Skeletal muscle satellite cell (primary cell): Measurements from ENCODE around the gene NATD1.
A peak's percentile ranks its signal among the peaks of the same experiment; 100 is the strongest.

ENCODE experiments used
- H3K27me3 ChIP-seq: 2 replicates; pipeline ENCODE4 v1.7.0; 2013; ENCODE audit warnings: low read length; ENCODE audit not compliant: control insufficient read depth, insufficient read depth
- H3K36me3 ChIP-seq: 2 replicates; pipeline ENCODE4 v1.7.0; 2013; ENCODE audit warnings: mild to moderate bottlenecking, control low read depth, low read length; ENCODE audit not compliant: insufficient read depth
- H3K4me1 ChIP-seq: 2 replicates; pipeline ENCODE4 v1.7.0; 2013; ENCODE audit warnings: low read length; ENCODE audit not compliant: control insufficient read depth, insufficient read depth
- H3K4me2 ChIP-seq: 2 replicates; pipeline ENCODE4 v1.7.0; 2013; ENCODE audit warnings: mild to moderate bottlenecking, low read length
- H3K4me3 ChIP-seq: 2 replicates; pipeline ENCODE4 v1.7.0; 2013; ENCODE audit warnings: low read length
- H3K9ac ChIP-seq: 2 replicates; pipeline ENCODE4 v1.7.0; 2013; ENCODE audit warnings: mild to moderate bottlenecking, low read depth, low read length, moderate library complexity
- H3K9me3 ChIP-seq: replicated peaks from 2 replicates; pipeline ENCODE4 v1.7.0; 2013; ENCODE audit warnings: mild to moderate bottlenecking, control low read depth, low read length

The NATD1 gene

DNA sequence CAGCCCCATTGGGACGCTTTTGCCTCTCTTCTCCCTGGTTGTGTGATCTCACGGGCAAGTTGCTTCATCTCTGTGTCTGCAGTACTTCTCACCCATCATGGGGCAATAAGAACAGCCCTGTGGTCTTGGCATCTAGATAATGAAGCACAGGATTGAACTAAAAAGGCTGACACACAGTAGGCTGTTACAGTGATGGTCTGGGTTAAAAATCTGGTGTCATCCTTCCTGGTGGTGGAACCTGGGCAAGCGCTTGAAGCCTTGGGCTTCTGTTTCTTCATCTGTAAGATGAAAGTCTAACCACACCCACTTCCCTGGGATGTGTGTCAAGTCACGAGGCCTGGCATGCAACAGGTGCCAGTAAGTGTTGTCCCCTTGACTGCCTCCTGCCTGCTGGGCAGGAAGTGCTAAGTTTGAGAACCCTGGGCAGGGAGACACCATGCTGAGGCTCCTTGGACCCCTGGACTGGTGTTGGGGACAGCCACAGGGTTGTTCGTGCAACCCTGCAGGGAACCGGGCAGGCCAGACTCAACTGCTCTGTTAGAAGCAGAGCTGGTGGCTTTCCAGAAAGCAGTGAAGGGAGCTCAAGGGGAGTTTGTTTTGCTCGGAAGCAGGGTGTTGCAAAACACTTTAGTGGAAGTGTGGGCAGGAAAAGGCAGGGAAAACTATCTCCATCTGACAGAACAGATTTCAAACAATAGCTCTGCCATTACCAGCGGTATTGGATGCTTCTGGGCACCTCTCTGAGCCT lies 25.4 kb upstream of the NATD1 start:
- no peak overlapping the region for H3K4me3 ChIP-seq
- H3K4me2 ChIP-seq, result no peak overlapping the region
- H3K36me3 ChIP-seq, result no peaks in the 10 kb centered on the region
- no peaks in the 10 kb centered on the region for H3K27me3 ChIP-seq
- no peak overlapping the region for H3K9ac ChIP-seq
- H3K4me1 ChIP-seq, result peaks cover 34% of the 10 kb centered on the region
- no peaks in the 10 kb centered on the region for H3K9me3 ChIP-seq

DNA sequence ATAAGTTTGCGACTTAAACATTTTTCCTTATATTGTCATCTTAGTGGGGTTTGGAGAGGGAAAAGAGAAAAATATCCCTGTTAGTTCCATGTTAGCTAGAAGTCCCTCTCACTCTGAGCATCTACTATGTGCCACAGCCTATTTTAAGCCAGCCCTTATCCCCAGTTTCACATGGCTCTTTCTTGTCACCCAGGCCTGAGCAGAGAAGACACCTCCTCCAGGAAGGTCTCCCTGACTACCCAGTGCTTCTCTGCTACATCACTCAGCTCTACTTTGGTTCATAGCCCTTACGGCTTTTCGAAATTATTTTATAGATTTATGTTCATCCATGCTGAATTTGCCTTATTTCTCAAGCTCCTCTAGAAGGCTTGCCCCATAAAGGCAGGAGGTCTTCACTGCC lies 24.1 kb upstream of the NATD1 start:
- Histone ChIP-seq H3K4me3 (no peak overlapping the region), H3K9me3 (no peaks in the 10 kb centered on the region), H3K36me3 (no peaks in the 10 kb centered on the region), H3K9ac (no peak overlapping the region), H3K27me3 (no peaks in the 10 kb centered on the region), H3K4me2 (no peak overlapping the region), H3K4me1 (peaks cover 22% of the 10 kb centered on the region)

- H3K9ac ChIP-seq, result peak overlapping the region; percentile 66
- peaks cover 15% of the 10 kb centered on the region for H3K4me1 ChIP-seq
These were observed 23.0 kb upstream of the NATD1 start for GRCh38 chr17:21276264-21276588.

GRCh38 chr17:21275579-21276263 lies 22.5 kb upstream of the NATD1 start:
- H3K4me1 ChIP-seq, result peaks cover 15% of the 10 kb centered on the region
- peak overlapping the region; percentile 74 for H3K4me3 ChIP-seq
- H3K4me2 ChIP-seq, result peak overlapping the region; percentile 98
- H3K9ac ChIP-seq, result peak overlapping the region; percentile 66
- H3K27me3 ChIP-seq, result no peaks in the 10 kb centered on the region
- H3K36me3 ChIP-seq, result no peaks in the 10 kb centered on the region
- H3K9me3 ChIP-seq, result no peaks in the 10 kb centered on the region

More at GRCh38 chr17:21276264-21276588, 23.0 kb upstream of the NATD1 start:
- H3K4me3 ChIP-seq, result peak overlapping the region; percentile 74
- H3K4me2 ChIP-seq, result peak overlapping the region; percentile 98
- no peaks in the 10 kb centered on the region for H3K9me3 ChIP-seq
- H3K36me3 ChIP-seq, result no peaks in the 10 kb centered on the region
- H3K27me3 ChIP-seq, result no peaks in the 10 kb centered on the region

DNA sequence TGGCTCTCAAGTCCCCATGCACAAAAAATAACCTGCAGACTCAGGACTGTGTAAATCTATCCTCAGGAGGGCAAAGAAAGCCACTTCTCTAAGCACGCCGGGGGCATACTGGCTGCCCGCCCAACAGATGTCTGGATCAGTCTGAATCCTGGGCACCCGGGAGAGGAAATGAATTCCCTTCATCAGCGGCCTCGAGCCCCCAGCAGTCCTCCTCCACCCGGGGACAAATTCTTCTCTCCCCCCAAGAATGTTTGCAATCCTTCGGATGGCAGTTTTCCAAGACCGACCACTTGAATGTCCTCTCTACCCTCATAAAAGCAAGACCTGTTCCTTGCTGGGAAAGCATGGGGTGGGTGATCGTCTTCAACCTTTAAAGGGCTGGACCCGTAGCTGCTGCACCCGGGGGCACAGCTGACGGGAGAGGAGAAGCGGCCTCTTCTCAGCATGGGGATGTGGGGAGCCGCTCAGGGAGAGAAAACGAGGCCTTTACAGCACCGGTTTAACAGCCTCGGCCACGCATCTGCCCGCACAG lies 21.9 kb upstream of the NATD1 start:
- Histone ChIP-seq H3K4me3 (peak overlapping the region; percentile 74), H3K4me2 (peak overlapping the region; percentile 98), H3K27me3 (no peaks in the 10 kb centered on the region), H3K4me1 (peaks cover 15% of the 10 kb centered on the region), H3K9ac (peak overlapping the region; percentile 66), H3K36me3 (no peaks in the 10 kb centered on the region), H3K9me3 (no peaks in the 10 kb centered on the region)

- Histone ChIP-seq H3K4me1 (peaks cover 15% of the 10 kb centered on the region), H3K9me3 (no peaks in the 10 kb centered on the region), H3K4me2 (no peak overlapping the region), H3K36me3 (no peaks in the 10 kb centered on the region), H3K27me3 (no peaks in the 10 kb centered on the region), H3K9ac (no peak overlapping the region), H3K4me3 (no peak overlapping the region)
These were observed 19.9 kb upstream of the NATD1 start for GRCh38 chr17:21272881-21273792.

- Histone ChIP-seq H3K4me1 (peaks cover 15% of the 10 kb centered on the region), H3K4me3 (no peak overlapping the region)
These were observed 19.0 kb upstream of the NATD1 start for GRCh38 chr17:21272250-21272649.

GRCh38 chr17:21271454-21272183 lies 18.4 kb upstream of the NATD1 start:
- H3K4me1 ChIP-seq, result peaks cover 15% of the 10 kb centered on the region
- H3K27me3 ChIP-seq, result no peaks in the 10 kb centered on the region
- H3K9ac ChIP-seq, result no peak overlapping the region
- no peaks in the 10 kb centered on the region for H3K9me3 ChIP-seq
- H3K4me2 ChIP-seq, result no peak overlapping the region
- H3K4me3 ChIP-seq, result no peak overlapping the region
- H3K36me3 ChIP-seq, result no peaks in the 10 kb centered on the region

More at GRCh38 chr17:21272250-21272649, 19.0 kb upstream of the NATD1 start:
- H3K36me3 ChIP-seq, result no peaks in the 10 kb centered on the region
- H3K27me3 ChIP-seq, result no peaks in the 10 kb centered on the region
- no peak overlapping the region for H3K4me2 ChIP-seq
- no peaks in the 10 kb centered on the region for H3K9me3 ChIP-seq
- no peak overlapping the region for H3K9ac ChIP-seq

- H3K4me3 ChIP-seq, result no peak overlapping the region
- peaks cover 5% of the 10 kb centered on the region for H3K27me3 ChIP-seq
- no peak overlapping the region for H3K4me2 ChIP-seq
- no peak overlapping the region for H3K9ac ChIP-seq
- H3K9me3 ChIP-seq, result no peaks in the 10 kb centered on the region
- H3K36me3 ChIP-seq, result no peaks in the 10 kb centered on the region
- no peaks in the 10 kb centered on the region for H3K4me1 ChIP-seq
These were observed 16.2 kb upstream of the NATD1 start for GRCh38 chr17:21269394-21269793.

DNA sequence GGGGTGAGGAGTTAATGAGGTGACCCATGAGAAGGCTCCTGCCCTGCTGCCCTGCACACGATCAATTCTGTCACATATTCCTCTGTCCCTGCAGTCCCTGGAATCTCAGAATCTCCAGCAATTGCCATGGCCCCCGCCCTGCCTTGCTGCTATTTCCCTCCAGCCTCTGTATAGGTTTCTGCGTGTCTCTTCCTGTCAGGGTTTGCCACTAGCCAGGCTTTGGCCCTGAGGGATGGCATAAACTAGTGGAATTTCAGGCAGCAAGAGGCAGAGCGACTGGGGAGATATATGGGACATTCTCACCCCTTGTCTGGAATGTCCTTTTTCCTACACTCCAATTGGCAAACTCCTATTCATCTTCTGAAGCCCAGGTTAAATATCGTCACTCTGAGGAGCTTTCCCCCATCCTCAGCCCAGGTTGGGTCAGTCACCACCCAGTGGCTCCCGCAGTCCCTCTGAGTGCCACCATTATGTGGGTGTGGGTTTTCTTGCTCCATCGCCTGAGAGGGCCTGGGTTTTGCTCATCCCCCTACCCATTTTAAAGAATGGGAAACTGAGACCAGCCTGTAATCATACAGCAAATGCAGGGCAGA lies 15.5 kb upstream of the NATD1 start:
- Histone ChIP-seq H3K4me3 (no peak overlapping the region), H3K9ac (no peak overlapping the region), H3K4me1 (no peaks in the 10 kb centered on the region), H3K4me2 (no peak overlapping the region), H3K36me3 (no peaks in the 10 kb centered on the region), H3K9me3 (no peaks in the 10 kb centered on the region), H3K27me3 (peaks cover 5% of the 10 kb centered on the region)
